Kidney glomerular epithelial cell (primary cell): ENCODE data around the gene COL5A1.

ENCODE experiments used
- DNase-seq: peaks from one replicate; lab custom pipeline; 2025; lab: John Stamatoyannopoulos, UW

COL5A1 gene

DNA sequence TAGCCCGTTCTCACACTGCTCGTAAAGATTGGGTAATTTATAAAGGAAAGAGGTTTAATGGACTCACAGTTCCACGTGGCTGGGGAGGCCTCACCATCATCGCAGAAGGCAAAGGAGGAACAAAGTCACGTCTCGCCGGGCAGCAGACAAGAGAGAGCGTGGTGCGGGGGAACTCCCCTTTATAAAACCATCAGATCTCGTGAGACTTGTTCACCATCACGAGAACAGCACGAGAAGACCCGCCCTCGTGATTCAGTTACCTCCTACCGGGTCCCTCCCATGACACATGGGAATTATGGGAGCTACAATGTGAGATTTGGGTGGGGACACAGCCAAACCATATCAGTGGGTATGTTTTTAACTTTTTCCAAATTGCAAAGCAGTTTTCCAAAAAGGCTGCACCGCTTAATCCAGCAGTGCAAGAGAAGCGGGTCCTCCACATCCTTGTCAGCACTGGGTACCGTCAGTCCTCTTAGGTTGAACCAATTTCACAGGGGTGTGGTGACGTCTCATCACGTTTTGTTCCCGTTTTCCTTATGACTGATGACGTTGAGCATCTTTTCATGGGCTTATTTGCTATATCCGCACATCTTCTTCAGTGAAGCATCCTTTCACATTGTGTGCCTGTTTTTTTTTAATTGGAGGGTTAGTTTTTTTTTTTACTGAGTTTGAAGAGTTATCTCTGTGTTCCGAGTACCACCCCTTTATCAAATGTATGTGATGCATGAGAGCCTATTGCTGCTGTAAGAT, 231.1 kb downstream of the COL5A1 start:
- DNase-seq, result no peak

DNA sequence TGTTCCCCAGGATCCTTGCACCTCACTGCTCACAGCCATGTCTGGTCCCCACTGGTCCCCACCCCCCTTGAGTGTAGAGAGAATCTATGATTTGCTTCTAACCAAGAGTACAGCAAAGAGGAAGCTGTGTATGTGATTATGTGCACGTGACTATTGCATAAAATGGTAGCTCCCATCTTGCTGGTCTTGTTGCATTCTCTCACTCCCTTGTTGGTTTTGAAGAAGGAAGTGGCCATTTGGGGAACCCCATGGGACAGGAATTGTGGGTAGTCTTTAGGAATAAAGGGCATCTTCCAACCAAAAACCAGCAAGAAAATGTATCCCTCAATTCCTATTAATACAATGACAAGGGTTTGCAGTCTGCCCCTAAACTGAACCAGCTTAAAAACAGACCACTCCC, 233.8 kb downstream of the COL5A1 start:
- no peak for DNase-seq

DNA sequence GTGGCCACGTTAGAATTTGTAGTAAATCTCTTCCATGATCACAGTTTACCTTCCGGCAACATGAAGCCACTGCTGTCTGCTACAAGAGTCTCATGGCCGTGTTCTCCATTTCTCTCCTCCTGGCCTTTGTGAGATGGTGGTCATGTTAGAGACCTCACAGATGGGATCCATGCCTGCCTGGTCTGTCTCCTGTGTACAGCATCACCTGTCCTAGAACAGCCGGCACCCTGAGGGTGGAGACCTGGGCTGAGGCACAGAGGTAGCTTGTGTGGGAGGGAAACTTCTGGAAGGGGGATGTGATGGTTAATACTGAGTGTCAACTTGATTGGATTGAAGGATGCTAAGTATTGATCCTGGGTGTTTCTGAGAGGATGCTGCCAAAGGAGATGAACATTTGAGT, 235.9 kb downstream of the COL5A1 start:
- DNase-seq, result no peak

DNA sequence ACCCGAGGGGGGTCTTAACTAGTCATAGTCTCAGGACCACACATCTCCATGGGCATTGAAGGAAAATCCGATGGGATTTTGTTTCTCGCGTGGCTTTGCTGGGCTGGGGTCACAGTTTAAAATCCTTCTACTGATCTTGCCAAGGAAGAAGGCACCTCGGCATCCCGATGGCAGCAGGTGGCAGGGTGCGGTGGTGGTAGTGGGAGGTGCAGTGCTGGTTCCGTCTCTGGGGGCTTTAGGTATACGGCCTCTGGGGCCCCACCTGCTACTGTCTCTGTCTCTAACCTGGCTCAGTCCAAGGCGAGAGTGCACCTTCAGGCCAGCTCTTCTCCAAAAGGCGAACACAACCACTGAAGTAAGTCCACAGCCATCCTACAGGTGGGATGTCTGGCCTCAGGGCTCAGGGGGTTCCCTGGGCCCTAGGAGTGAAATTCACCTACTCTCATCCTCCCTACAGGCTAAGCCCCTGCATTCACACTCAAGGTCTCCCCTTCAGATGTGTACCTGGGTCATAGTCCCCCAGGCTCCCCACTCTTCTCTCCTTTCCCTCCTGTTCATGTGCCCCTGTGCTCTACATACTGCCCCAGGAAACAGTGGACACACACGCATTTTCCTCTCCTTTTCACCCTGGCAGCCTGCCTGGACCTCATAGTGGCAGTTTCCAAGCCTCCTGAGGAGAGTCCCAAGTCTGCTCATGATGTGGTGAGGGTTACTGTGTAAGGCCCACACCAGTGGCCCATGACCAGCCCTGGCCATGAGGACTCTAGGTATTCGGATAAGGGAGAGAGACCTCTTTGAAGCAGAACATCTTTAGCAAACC, 238.3 kb downstream of the COL5A1 start:
- no peak for DNase-seq

DNA sequence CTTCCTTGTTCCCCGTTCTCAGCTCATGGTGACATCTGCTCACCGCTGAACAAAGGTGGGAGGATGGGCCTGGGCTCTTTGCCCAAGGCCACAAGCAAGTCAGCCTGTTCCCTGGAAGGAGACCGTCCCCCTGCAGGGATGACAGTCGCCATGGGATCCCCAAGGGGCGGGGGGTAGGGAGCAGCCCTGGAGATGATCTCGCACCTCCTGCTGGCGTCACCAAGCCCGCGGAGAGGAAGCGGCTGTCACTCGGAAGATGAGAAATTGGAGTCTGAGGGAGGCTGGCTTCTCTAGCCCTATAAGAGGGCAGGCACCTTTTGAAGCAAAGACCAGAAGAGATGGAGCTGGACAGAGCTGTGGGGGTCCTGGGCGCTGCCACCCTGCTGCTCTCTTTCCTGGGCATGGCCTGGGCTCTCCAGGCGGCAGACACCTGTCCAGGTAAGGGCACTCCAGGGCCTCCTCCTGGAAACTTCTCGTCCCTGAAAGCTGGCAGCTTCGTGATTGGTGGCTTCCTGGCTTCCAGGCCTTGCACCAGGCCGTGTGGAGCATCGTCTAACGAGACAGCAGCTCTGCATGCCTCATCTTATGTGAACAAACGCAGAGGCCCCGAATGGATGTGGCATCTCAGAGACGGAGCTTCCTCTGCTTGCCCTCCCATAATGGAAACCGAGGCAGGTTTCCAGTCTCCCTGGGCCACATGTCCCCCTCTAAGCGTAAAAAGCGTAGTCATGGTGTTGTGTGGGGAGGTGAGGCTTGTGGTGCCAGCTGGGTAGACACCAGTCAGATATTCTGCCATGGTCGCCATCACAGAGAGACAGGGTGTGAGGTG, 239.1 kb downstream of the COL5A1 start, which contains the start of gene FCN2:
FCN2 (plus strand) TSS at position 327 of the 829 bp plus-strand sequence; CDS start at position 339, 12 bp downstream.
- DNase-seq, result no peak

DNA sequence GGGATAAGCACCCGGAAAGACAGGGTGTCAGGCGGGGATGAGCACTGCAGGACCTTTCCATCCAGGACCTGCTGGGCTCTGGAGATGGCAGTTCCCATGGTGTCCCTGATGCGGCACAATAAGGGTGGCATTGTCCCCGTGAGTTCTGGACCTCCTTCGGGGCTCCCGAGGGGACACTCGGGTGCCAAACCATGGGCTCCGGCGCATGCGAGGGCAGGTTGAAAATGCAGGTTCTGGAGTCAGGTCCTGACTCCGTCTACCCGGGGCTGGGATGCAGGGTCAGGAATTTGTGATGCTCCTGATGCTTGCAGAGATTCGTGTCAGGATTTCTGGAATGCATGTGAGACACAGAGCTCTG, 239.7 kb downstream of the COL5A1 start:
- no peak for DNase-seq

DNA sequence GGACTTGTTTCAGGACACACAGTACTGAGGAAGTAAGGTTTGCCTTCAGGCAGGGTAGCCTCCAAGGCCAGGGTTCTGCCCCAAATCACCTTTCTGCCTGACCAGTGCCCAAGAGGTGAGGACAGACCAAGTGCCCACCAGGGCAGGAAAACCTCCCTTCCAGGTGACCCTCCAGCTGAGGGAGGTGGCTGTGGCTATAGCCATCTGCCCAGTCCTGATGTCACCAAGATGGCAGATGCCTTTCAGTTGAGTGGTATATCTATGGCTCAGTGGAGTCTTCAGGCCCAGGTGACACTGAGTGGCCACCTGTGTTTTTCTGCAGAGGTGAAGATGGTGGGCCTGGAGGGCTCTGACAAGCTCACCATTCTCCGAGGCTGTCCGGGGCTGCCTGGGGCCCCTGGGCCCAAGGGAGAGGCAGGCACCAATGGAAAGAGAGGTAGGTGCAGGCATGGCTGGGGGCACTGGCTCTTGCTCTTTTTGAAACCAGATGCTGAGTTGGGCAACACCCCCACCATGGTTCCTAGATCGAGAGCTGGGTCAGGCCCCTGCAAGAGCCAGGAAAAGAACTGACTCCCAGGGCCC, 240.7 kb downstream of the COL5A1 start:
- DNase-seq, result no peak

DNA sequence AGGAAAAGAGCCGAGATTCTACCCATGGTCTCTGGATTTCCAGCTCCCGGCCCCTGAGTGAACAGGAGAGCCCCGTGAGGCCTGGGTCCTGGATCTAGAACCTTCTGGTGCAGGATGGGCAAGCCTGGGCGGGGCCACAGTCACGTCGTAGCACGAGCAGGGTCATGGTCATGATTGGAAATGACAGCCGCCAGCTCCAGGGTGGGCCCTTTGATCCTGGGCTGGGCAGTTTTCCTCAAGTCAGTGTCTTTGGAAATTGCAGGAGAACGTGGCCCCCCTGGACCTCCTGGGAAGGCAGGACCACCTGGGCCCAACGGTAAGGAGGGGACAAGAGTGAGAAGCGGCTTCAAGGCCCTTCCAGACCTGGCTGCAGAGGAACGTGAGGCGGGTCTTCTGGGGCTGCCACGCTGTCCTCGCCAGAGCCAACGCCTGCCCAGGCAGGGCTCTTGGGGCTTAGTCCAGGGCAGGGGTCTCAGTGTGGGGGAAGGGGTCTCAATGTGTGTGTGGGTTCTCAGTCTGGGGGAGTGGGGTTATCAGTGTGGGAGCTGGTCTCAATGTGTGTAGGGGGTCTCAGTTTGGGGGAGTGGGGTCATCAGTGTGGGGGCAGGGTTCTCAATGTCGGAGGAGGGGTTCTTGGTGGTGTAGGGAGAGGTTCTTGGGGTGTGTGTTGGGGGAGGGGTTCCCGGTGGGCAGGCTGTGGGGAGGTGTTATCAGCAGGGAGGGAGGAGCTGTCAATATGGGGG, 241.6 kb downstream of the COL5A1 start:
- DNase-seq, result no peak

DNA sequence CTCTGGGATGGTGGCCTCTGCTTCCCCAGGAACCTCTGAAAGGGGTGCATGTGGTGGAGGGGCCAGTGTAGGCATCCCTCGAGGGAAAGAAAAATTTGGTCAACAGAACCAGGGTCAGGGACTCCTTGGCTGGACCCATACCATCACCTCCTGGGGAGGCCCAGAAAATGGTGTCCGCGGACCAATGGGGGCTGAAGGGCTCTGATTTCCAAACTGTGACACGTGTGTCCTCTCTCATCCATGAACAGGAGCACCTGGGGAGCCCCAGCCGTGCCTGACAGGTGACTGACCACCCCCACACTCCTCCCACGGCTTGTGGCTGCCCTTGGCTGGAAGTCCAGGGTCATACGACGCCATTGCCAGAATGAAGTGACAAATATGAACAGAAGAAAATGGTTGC, 242.9 kb downstream of the COL5A1 start:
- no peak for DNase-seq

DNA sequence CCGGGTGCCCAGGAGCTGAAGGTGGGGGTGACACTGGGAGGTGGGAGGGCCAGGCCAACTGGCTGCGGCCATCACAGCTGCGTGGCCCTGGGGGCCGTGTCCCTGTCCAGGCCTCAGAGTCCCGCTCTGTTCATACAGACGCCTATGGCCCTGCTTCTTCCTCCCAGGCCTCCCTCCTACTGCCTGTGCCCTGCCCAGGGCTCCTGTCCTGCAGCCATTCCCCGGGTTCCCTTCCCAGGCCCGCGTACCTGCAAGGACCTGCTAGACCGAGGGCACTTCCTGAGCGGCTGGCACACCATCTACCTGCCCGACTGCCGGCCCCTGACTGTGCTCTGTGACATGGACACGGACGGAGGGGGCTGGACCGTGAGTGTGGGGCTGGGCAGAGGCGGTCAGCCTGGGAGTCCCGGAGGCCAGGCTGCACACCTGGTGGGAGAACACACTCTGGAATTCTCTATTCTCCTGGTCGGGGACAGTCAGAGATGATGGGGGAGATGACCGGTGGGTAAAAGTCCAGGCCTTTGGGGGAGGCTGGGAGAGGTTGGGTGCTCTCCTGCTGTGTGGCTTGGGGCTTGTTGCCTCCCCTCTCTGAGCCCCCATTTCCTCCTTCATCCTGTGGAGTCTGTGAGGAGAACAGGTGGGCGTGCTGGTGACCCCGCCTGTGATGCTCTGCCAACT, 243.5 kb downstream of the COL5A1 start:
- no peak for DNase-seq

DNA sequence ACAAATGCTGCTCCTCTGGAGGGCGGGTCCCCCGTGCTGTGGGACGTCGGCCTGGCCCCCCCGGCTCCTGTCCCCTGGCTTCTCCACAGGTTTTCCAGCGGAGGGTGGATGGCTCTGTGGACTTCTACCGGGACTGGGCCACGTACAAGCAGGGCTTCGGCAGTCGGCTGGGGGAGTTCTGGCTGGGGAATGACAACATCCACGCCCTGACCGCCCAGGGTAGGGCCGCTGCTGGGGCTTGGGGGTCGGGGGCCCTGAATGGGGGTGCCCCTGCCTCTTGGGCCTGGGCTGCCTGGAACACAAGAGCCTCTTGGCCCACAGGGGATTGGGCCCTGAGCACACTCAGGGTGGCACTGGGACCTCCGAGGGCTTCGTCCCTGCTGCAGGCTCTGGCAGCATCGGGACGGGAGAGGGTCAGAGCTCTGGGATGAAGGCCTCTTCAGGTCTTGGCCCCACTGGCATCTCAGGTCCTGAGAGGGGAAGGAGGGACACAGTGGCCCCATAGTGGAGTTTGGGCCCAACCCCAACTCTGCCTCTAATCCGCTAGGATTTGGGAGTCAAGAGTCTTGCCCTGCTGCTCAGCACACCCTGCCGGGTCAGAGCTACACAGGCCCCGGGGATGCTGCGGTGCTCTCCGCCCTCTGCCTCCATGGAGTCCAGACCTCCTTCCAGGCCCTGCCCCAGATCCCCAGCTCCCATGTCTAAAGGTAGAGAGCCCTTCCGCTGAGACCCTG, 244.2 kb downstream of the COL5A1 start:
- DNase-seq, result no peak

DNA sequence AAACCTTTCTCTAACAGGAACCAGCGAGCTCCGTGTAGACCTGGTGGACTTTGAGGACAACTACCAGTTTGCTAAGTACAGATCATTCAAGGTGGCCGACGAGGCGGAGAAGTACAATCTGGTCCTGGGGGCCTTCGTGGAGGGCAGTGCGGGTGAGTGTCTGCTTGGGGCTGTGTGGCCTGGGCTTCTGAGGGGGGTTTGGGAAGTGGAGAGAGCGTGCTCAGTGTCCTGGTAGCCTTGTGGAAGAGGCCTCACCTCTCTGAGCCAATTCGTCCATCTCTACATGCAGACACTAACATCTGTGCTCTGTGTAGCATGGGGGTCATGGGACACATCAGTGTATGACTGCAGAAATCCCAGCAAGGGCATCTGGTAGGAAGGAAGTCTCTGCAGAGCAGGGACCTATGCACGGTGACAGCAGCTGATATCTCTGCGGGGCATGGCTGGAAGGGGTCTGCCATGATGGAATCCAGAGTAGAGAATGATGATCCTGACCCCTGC, 244.9 kb downstream of the COL5A1 start:
- DNase-seq, result no peak

DNA sequence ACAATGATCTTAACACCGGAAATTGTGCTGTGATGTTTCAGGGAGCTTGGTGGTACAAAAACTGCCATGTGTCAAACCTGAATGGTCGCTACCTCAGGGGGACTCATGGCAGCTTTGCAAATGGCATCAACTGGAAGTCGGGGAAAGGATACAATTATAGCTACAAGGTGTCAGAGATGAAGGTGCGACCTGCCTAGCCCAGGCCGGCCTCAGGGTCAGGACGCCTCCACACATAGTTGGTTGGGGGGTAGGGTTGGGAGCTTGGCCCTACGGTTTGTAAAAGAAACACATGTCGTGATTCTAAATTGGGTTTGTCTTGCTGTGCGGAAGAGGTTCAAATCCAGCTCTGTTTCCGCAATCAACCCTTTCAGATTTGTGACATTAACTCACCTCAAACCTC, 245.6 kb downstream of the COL5A1 start:
- no peak for DNase-seq

DNA sequence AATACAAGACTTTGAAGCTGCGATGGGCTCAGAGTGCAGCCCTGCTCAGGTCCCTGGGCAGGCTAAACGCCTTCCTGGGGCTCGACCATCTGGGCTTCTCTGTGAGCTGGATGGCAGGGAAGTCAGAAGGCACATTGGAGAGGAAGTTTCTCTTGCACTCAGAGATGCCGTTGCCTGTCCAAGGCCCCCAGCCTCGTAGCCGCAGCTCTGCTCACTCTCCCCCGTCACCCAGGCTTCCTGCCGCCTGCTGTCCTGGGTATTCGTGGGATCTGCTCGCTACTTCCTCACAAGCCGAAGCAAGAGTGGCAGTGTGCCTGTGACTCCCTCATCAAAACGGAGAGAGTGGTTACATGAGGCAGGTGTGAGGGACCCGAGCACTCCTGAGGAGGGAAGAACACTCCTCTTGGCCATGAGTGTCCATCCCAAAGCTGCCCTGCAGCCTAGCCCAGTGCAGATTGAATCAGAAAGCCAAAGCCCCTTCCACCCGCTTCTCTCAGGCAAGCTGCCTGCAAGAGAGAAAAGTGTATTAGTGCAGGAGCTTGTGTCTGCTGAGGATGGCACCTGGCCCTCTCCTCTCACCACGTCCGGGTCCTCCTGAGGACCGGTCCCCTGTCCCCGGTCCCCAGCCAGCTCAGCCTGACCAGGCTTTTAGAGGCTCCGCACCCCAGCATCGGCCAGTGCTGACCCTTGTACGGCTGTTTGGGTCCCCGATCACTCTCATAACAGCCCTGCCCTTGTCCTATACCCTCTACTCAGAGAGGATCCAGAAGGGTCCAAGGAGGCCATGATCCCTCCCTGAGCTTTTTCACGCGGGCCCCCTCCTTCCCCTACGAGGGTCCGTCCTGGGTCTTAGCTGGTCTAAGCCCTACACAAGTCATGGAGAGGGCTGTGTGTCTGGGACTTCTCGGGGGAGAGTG, 246.3 kb downstream of the COL5A1 start:
- DNase-seq, result no peak

DNA sequence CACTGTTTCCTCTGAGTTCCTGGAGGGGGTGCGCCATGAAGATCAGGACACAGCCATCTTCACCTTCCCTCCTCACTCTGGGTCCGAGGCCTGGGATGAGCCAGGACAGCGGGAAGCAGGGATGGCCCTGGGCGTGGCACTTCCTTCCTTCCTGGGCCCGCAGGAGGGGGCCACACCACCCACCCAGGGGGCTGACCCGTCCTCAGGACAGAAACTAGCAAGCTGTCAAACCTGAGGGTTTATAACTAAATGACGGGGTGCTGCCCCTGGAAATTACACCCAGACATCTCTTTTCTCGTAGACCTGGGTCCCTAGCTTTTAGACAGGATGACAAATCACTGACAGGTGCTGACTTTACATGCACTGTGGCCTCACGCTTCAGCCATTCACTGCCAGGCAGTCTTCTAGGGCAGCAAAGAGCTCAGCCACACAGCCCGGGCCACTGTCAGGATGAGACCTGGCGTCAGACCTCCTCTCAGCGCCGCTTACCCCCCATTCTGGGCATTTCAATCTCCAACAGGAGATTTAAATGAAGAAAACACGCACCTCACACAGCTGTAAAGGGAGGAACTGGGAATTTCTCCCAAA, 247.1 kb downstream of the COL5A1 start:
- no peak for DNase-seq

DNA sequence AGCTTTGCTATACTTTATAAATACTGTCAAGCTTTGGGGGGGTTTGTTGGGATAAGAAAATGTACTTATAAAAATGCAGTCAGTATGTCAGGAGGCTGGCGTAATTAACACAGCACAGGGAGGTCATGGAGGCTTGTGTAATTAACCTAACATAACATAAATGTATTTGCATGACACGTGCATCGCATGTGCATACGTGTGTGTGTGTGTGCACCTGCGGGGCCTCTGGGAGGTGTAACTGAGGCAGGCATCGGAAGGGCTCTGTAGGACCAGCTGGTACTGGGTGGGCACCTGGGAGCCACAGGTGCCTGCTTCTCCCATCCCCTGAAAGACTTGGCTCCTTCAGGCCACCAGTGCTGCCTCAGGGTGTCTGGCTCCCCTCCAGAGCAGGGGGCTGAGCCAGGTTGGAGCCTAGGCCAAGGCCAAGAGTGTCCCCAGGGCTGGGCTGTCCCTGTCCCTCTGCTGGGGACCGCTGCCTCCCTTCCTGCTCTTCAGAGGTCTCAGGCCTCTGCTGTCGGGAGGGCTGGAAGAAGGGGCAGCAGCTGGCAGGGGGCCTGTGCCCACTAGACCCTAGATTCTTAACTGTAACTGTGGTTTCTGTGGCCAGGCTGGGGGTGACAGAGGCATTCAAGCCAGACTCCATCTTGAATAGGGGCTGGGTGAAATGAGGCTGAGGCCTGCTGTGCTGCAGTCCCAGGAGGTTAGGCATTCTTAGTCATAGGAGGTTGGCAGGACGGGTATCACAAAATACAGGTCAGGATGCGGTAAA, 248.0 kb downstream of the COL5A1 start:
- no peak for DNase-seq

DNA sequence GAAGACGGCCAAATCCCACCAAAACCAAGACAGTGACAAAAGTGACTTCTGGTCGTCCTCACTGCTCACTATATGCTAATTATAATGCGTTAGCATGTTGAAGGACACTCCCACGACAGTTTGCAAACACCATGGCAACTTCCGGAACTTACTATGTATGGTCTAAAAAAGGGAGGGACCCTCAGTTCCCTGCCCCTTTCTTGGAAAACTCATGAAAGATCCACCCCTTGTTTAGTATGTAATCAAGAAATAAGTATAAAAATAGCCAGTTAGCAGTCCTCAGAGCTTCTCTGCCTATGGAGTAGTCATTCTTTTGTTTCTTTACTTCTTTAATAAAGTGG, 248.5 kb downstream of the COL5A1 start:
- no peak for DNase-seq

DNA sequence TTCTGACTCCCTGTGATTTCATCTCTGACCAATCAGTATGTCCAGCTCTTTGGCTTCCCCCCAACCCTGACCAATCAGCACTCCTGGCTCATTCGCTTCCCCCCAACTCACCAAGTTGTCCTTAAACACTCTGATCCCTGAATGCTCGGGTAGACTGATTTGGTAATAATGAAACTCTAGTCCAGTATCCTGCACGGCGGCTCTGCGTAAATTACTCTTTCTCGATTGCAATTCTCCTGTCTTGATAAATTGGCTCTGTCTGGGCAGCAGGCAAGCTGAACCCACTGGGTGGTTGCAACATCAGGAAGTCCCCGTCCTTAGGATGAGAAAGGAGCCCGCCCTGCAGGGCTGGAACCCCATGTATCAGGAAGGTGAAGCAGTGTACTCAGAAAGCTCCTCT, 249.4 kb downstream of the COL5A1 start:
- no peak for DNase-seq
